ENCODE measurements around the gene KHNYN. TPM values are rescaled to one million over a fixed set of nuclear protein-coding genes. Genes with fewer than 3 reads are reported as not detected.

The KHNYN gene
- total RNA-seq, 4 donors from 2014 or later = 65.7 to 129 (median 101) TPM

DNA sequence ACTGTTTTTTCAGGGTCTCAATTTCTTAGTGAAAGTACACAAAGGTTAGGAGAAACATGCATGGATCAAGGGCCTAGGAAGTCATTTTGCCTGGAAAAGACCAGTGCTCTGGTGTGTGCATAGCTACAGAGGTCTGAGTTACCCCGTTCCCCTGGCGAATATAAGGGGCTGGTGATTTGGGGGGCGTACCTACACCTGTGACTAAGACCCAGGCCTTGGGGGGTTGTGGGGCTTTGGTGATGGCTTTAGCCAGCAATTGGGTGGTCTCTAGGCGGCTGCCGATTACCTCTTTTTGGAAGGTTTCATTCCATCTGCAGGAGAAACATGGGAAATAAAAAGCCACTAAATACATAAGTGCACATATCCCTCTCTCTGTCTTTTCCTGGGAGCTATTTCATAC lies 11.7 kb downstream of the KHNYN start:
- Histone ChIP-seq H3K36me3 (peaks cover 0 to 17% (median 6%) of the 10 kb centered on the region in 4 donors), H3K27me3 (no peaks in the 10 kb centered on the region), H3K4me1 (peaks cover 7 to 46% (median 14%) of the 10 kb centered on the region in 4 donors), H3K4me3 (peak overlapping the region in 2 of 4 donors; percentile 57 to 60), H3K27ac (peak overlapping the region; percentile 95 to 98 (median 96)), H3K9me3 (no peaks in the 10 kb centered on the region)
- in situ Hi-C loops (cut with MboI; ENCODE audit: low pct_ligation_motif_present in 1 of 4, low pct_unique_long_range_greater_than_20kb in 1 of 4, low sequenced_read_pairs in 3 of 4) = loop anchor here in 3 of 4 donors (25.0 kb wide), 2 partner anchors 104 to 204 kb away; partner anchors contain the start of genes GMPR2 (in 3 of the 3), NEDD8 (in 3 of the 3), TINF2 (in 3 of the 3) and ADCY4 (in 1 of the 3)
- WGBS, 2 donors (ENCODE audit: low coverage in 1 of 2) = 46 to 56% methylated on average over 4 to 5 of the region's 5 CpGs
- intact Hi-C loops (cut with DNase I; ENCODE audit: low total_unique reads) = loop anchor here (5.0 kb wide), 1 partner anchor 209 kb away; the partner anchor contains the start of genes GMPR2 and NEDD8
- no peak for DNase-seq
- TF ChIP-seq POLR2AphosphoS5 (IDR thresholded peaks at IDR 0.05) = no peak
- TF ChIP-seq POLR2A (IDR thresholded peaks at IDR 0.05) = no peak
- no peak for TF ChIP-seq EP300 (IDR thresholded peaks at IDR 0.05; ENCODE audit: low read depth)
- no peak for TF ChIP-seq CTCF (IDR thresholded peaks at IDR 0.05)

- intact Hi-C loops (cut with DNase I; ENCODE audit: low total_unique reads) (loop anchor here (5.0 kb wide), 1 partner anchor 210 kb away; the partner anchor contains the start of genes GMPR2 and NEDD8), in situ Hi-C loops (cut with MboI; ENCODE audit: low pct_ligation_motif_present in 1 of 4, low pct_unique_long_range_greater_than_20kb in 1 of 4, low sequenced_read_pairs in 3 of 4) (loop anchor here in 3 of 4 donors (25.0 kb wide), 2 partner anchors 105 to 205 kb away; partner anchors contain the start of genes GMPR2 (in 3 of the 3), NEDD8 (in 3 of the 3), TINF2 (in 3 of the 3) and ADCY4 (in 1 of the 3))
- 0 to 1% methylated on average over 3 to 12 of the region's 12 CpGs for WGBS, 2 donors (ENCODE audit: low coverage in 1 of 2)
- peaks cover 7 to 43% (median 14%) of the 10 kb centered on the region in 4 donors for H3K4me1 ChIP-seq
- H3K9me3 ChIP-seq = no peaks in the 10 kb centered on the region
- peaks cover 0 to 17% (median 6%) of the 10 kb centered on the region in 4 donors for H3K36me3 ChIP-seq
- H3K27me3 ChIP-seq = no peaks in the 10 kb centered on the region
- peak overlapping the region; percentile 95 to 98 (median 96) for H3K27ac ChIP-seq
- no peak for TF ChIP-seq CTCF (IDR thresholded peaks at IDR 0.05)
- TF ChIP-seq POLR2AphosphoS5 (IDR thresholded peaks at IDR 0.05) = peak in 1 of 3 donors; percentile 3
- TF ChIP-seq POLR2A (IDR thresholded peaks at IDR 0.05) = no peak
- no peak for TF ChIP-seq EP300 (IDR thresholded peaks at IDR 0.05; ENCODE audit: low read depth)
- H3K4me3 ChIP-seq = peak overlapping the region; percentile 46 to 60 (median 55)
- DNase-seq = peak; percentile 35
Observed at GRCh38 chr14:24441904-24442239, 12.1 kb downstream of the KHNYN start.

DNA sequence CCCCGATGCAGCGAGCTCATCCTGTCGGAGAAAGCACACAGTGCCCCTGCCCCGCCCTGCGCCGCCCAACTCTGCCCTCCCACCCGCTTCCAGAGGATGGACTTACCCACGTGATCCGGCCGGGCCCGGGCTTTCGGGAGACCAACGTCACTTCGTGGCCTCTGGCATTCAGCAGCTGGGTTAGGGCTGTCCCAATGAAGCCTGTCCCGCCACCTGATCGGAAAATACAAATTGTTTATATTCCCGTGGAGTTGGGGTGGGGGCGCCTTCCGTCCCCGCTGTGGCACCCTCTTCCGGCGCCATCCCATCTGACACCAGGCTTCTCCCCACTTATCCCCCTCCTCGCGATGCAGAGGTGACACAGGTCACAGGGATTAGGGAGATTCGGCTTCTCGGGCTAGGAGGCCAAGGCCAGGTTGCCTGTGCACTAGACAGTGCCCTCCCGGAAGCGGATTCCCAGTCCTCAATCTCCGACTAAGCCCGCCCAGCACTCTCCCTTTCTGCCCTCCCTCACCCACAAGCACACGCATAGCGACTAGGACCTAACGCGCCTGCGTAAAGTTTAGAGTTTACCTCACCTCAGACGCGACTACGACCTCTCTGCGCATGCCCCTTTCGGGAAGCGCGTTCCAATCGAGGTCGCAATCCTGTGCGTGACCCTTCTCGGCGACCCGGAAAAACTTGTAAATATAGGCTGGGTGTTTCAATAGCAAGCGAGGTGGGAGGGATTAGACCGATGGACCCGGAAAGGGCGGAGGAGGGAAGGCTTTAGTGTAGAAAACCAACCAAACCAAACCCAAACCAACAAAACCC lies 12.7 kb downstream of the KHNYN start, which contains the start of gene SDR39U1:
SDR39U1 (minus strand) TSS at position 537 of the 813 bp plus-strand sequence; CDS start at position 530, 7 bp downstream.
- 1% methylated on average over 52 of the region's 52 CpGs; no CpG with 5 or more reads in 1 of the 2 donors for WGBS, 2 donors (ENCODE audit: low coverage in 1 of 2)
- Histone ChIP-seq H3K36me3 (peaks cover 0 to 12% (median 5%) of the 10 kb centered on the region in 4 donors), H3K9me3 (no peaks in the 10 kb centered on the region), H3K4me3 (peak within 1 kb of the TSS; percentile 46 to 69 (median 58)), H3K27me3 (no peaks in the 10 kb centered on the region), H3K4me1 (peaks cover 7 to 37% (median 14%) of the 10 kb centered on the region in 4 donors), H3K27ac (peak within 1 kb of the TSS; percentile 95 to 98 (median 96))
- intact Hi-C loops (cut with DNase I; ENCODE audit: low total_unique reads) = loop anchor here (5.0 kb wide), 1 partner anchor 210 kb away; the partner anchor contains the start of genes GMPR2 and NEDD8
- peak; percentile 98 for DNase-seq
- TF ChIP-seq EP300 (IDR thresholded peaks at IDR 0.05; ENCODE audit: low read depth) (no peak), POLR2AphosphoS5 (IDR thresholded peaks at IDR 0.05) (peak; percentile 89 to 93 (median 91)), POLR2A (IDR thresholded peaks at IDR 0.05) (peak; percentile 94), CTCF (IDR thresholded peaks at IDR 0.05) (peak in 2 of 5 experiments; percentile 10 to 19)
- in situ Hi-C loops (cut with MboI; ENCODE audit: low pct_ligation_motif_present in 1 of 4, low pct_unique_long_range_greater_than_20kb in 1 of 4, low sequenced_read_pairs in 3 of 4) = loop anchor here in 3 of 4 donors (25.0 kb wide), 2 partner anchors 105 to 205 kb away; partner anchors contain the start of genes GMPR2 (in 3 of the 3), NEDD8 (in 3 of the 3), TINF2 (in 3 of the 3) and ADCY4 (in 1 of the 3)
